GM12801 (cell line): ENCODE results near the gene SAXO1.

Experiments
- CTCF ChIP-seq: IDR thresholded peaks from one replicate; pipeline ENCODE4 v1.5.1; 2011; ENCODE audit warnings: control low read depth; ENCODE audit not compliant: insufficient read length; ENCODE audit errors: extremely low read depth

Gene SAXO1

DNA sequence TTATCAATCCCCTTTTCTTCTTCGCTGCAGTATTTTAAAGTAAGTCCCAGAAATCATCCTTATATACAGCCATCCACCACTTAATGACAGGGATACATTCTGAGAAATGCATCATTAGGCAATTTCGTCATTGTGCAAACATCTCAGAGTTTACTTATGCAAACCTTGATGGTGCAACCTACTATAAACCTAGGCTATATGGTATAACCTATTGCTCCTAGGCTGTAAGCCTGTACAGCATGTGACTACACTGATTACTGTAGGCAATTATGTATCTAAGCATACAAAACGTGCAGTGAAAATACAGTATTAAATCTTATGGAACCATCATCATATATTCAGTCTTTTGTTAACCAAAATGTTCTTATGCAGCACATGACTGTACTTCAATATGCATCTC, 36.8 kb downstream of the SAXO1 start:
- no peak for TF ChIP-seq CTCF

DNA sequence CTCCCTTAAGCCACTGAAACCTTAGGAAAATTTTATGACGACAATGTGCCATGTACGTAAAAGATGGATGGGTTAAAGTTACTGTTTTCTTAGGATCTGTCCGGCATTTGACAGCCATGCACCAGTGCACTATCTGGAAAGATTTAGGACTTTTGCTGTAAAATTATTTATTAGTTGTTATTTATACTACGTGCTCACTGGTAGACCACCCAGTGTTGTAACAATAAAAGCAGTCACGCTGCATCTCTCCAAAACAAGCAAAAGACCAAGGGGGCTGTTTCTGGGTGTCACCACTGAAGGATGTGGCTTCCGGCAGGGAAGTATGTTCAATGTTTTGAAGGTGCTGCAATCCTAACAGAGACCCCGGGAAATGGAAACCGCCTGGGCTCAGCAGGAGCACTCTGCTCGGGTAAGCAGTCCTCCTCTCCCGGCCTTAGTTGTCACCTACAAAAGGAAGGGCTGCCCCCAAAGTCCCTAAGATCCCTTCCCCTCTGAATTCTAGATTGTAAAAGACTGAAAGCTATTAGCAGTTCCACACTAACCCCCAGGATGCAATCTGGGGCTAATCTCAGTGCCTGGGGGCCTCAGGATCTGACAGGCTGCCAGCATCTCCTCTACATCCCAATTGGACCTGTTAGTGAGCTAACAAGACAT, 38.6 kb downstream of the SAXO1 start:
- TF ChIP-seq CTCF = no peak

DNA sequence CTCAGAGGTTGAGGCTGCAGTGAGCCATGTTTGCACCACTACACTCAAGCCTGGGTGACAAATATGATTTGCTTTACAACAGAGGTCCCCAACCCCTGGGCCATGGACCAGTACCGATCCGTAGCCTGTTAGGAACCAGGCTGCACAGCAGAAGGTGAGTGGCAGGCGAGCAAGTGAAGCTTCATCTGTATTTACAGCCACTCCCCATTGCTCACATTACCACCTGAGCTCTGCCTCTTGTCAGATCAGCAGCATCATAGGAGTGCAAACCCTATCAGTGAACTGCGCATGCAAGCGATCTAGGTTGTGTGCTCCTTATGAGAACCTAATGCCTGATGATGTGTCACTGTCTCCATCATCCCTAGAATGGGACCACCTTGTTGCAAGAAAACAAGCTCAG, 42.5 kb downstream of the SAXO1 start:
- no peak for TF ChIP-seq CTCF

- no peak for TF ChIP-seq CTCF
Measured at GRCh38 chr9:18989865-18990264, 43.1 kb downstream of the SAXO1 start.

- TF ChIP-seq CTCF = no peak
Measured at GRCh38 chr9:18989097-18989496, 43.9 kb downstream of the SAXO1 start.

- TF ChIP-seq CTCF = no peak
Measured at GRCh38 chr9:18988003-18988402, 45.0 kb downstream of the SAXO1 start.

DNA sequence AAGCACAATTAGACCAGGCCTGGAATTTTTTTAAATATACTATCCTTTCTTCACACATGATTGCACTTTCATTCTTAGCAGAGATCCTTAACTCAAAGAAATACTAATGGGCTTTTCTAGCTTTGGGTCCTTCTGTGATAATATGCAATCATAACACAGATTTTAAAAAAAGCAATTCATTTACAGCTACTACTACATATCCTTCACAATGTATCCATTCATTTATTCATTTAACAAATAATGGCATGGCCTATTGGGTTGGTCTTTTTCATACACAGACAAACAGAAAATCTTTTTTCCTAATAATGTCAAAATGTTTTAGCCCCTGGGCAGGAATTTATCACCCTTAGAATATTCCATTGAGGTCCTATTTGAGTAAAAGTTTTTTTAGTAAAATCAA, 47.0 kb downstream of the SAXO1 start:
- no peak for TF ChIP-seq CTCF
